Endothelial cell of umbilical vein (primary cell): ENCODE measurements around the gene PFKFB3. TPM values are rescaled to one million over a fixed set of nuclear protein-coding genes. Genes with fewer than 3 reads are reported as not detected.

Experiments
- BruUV-seq: library from RNA; stranded (reverse); fragments of 400-500 nt; replicated peaks from 2 replicates; lab custom pipeline; 2021; lab: Mats Ljungman, UMichigan
- CTCF ChIA-PET: fragments of 300-600, 350-600 bp; sonication (Branson Sonifier 250); formaldehyde crosslinking; loops from one replicate; lab custom pipeline; 2021; ENCODE audit warnings: antibody characterized with exemption, inconsistent platforms; lab: Charles Lee
- POLR2A ChIA-PET: fragments of 300-600, 350-600 bp; sonication (Branson Sonifier 250); formaldehyde crosslinking; loops from one replicate; lab custom pipeline; 2021; ENCODE audit warnings: antibody characterized with exemption, inconsistent platforms; lab: Charles Lee
- DNase-seq: peaks from one replicate; pipeline ENCODE4 v3.0.0-alpha.2; 2011; ENCODE audit warnings: low read depth, low spot score
- FAIRE-seq: peaks from 2 replicates; lab custom pipeline; 2011; peaks lifted over from hg19 to GRCh38; lab: Jason Lieb, UNC
- H2AFZ ChIP-seq: 2 replicates; pipeline ENCODE4 v1.6.0; 2012; ENCODE audit warnings: low read depth, low read length, control low read depth, inconsistent platforms
- H3K27ac ChIP-seq: 2 replicates; pipeline ENCODE4 v1.5.1; 2011; ENCODE audit warnings: low read depth, mild to moderate bottlenecking, control low read depth, low read length, moderate library complexity; ENCODE audit not compliant: insufficient read depth
- H3K27me3 ChIP-seq, 2 experiments: 2 replicates each; pipeline versions ENCODE4 v1.6.0 to v1.6.1; 2011; ENCODE audit warnings: low read length in 2 of 2, mixed read lengths in 1 of 2; ENCODE audit not compliant: control insufficient read depth in 2 of 2, insufficient read depth in 2 of 2
- H3K36me3 ChIP-seq, 2 experiments: 2 replicates in 1 of 2; 3 replicates in 1 of 2; pipeline ENCODE4 v1.5.1; 2011; ENCODE audit warnings: low read length in 2 of 2, mild to moderate bottlenecking in 1 of 2, moderate library complexity in 1 of 2; ENCODE audit not compliant: control insufficient read depth in 2 of 2, insufficient read depth in 2 of 2; ENCODE audit errors: extremely low read depth in 1 of 2
- H3K4me1 ChIP-seq: 3 replicates; pipeline ENCODE4 v1.5.1; 2011; ENCODE audit warnings: mild to moderate bottlenecking, low read length; ENCODE audit not compliant: control insufficient read depth, insufficient read depth; ENCODE audit errors: extremely low read depth
- H3K4me2 ChIP-seq: 2 replicates; pipeline ENCODE4 v1.6.1; 2011; ENCODE audit warnings: low read length, control low read depth, mixed read lengths; ENCODE audit not compliant: insufficient read depth
- H3K4me3 ChIP-seq, 3 experiments: fragments of 200-600 bp in 1 of 3; sonication (generic), shearing (Covaris generic) in 1 of 3; replicated peaks in 1 of 3; 2 replicates each; pipeline ENCODE4 v1.5.1; 2011 to 2016; ENCODE audit warnings: control low read depth in 3 of 3, low read length in 3 of 3, mild to moderate bottlenecking in 2 of 3, inconsistent platforms in 1 of 3, low read depth in 1 of 3, moderate library complexity in 1 of 3; ENCODE audit not compliant: insufficient read depth in 1 of 3
- H3K79me2 ChIP-seq: 2 replicates; pipeline ENCODE4 v1.6.0; 2012; ENCODE audit warnings: low read length, inconsistent platforms; ENCODE audit not compliant: control insufficient read depth, insufficient read depth
- H3K9ac ChIP-seq: replicated peaks from 2 replicates; pipeline ENCODE3; 2011; ENCODE audit warnings: low read length, control low read depth; ENCODE audit not compliant: insufficient read depth; ENCODE audit errors: extremely low read depth
- H3K9me1 ChIP-seq: replicated peaks from 3 replicates; pipeline ENCODE4 v1.6.0; 2011; ENCODE audit warnings: mild to moderate bottlenecking, low read length; ENCODE audit not compliant: control insufficient read depth, insufficient read depth; ENCODE audit errors: extremely low read depth
- H3K9me3 ChIP-seq: replicated peaks from 2 replicates; pipeline ENCODE4 v1.5.1; 2012; ENCODE audit warnings: low read length, inconsistent platforms; ENCODE audit not compliant: control insufficient read depth, insufficient read depth
- H4K20me1 ChIP-seq: replicated peaks from 2 replicates; pipeline ENCODE3; 2011; ENCODE audit warnings: mild to moderate bottlenecking, low read length; ENCODE audit not compliant: control insufficient read depth, insufficient read depth; ENCODE audit errors: extremely low read depth
- EZH2 ChIP-seq: IDR thresholded peaks from 2 replicates; pipeline ENCODE4 v1.6.1; 2012; ENCODE audit warnings: borderline replicate concordance, low read depth, mild to moderate bottlenecking, moderate library complexity, low read length, inconsistent platforms; ENCODE audit not compliant: severe bottlenecking
- FOS ChIP-seq: IDR thresholded peaks from 2 replicates; pipeline ENCODE4 v1.6.1; 2011; ENCODE audit warnings: mild to moderate bottlenecking, low read length, moderate library complexity, borderline replicate concordance; ENCODE audit not compliant: insufficient read depth
- GATA2 ChIP-seq: IDR thresholded peaks from 2 replicates; pipeline ENCODE4 v1.7.0; 2011; ENCODE audit warnings: low read depth, mild to moderate bottlenecking, moderate library complexity, mixed read lengths, low read length; ENCODE audit not compliant: insufficient read length, insufficient read depth
- JUN ChIP-seq: IDR thresholded peaks from 2 replicates; pipeline ENCODE4 v1.6.1; 2011; ENCODE audit warnings: borderline replicate concordance, low read depth; ENCODE audit not compliant: insufficient read length, insufficient read depth
- MYC ChIP-seq: IDR thresholded peaks from one replicate; pipeline ENCODE4 v1.6.1; 2011; ENCODE audit warnings: mild to moderate bottlenecking, low read depth, low read length
- POLR2A ChIP-seq: IDR thresholded peaks from 2 replicates; pipeline ENCODE4 v1.6.1; 2012; ENCODE audit warnings: low read depth, mild to moderate bottlenecking, control low read depth, low read length
- POLR2AphosphoS5 ChIP-seq: IDR thresholded peaks from 2 replicates; pipeline ENCODE4 v1.6.1; 2012; ENCODE audit warnings: low read depth, mild to moderate bottlenecking, control low read depth, low read length, moderate library complexity; ENCODE audit not compliant: insufficient read depth
- dilution Hi-C: fragments of 300-500 bp; cut with MboI; formaldehyde crosslinking; loops from one replicate; pipeline ENCODE4 v1.15.0; 2019; ENCODE audit warnings: low sequenced_read_pairs; ENCODE audit not compliant: extremely low pct_ligation_motif_present
- intact Hi-C: fragments of 100-400 bp; cut with micrococcal nuclease; formaldehyde crosslinking; loops from one replicate; pipeline ENCODE4 v1.10.0; 2022
- polyA plus RNA-seq, 4 experiments: library from polyadenylated mRNA; depleted of rRNA in 3 of 4; stranded (reverse) in 3 of 4; unstranded in 1 of 4; fragments of >200 nt; gene quantifications; 2 replicates each; pipeline versions ENCODE4 v1.2.1 to v1.2.3, GENCODE V29; 2011 to 2012; ENCODE audit warnings: missing spikeins in 1 of 4
- total RNA-seq: library from RNA; stranded (reverse); gene quantifications from 2 replicates; pipeline ENCODE4 v1.2.3, GENCODE V29; 2021
- TF ChIP-seq, protein P1 (sequence below), 2 donors: IDR thresholded peaks; 1 replicate in 1 of 2; 2 replicates in 1 of 2; pipeline ENCODE4 v1.5.1; 2011; ENCODE audit warnings: low read length in 2 of 2, mild to moderate bottlenecking in 2 of 2, moderate library complexity in 2 of 2, control low read depth in 1 of 2, inconsistent platforms in 1 of 2, low read depth in 1 of 2; ENCODE audit not compliant: insufficient read depth in 1 of 2; ENCODE audit errors: extremely low read depth in 1 of 2
- TF ChIP-seq, protein P2 (sequence below): IDR thresholded peaks from 2 replicates; pipeline ENCODE4 v1.6.1; 2011; ENCODE audit not compliant: insufficient read depth, insufficient read length

Gene PFKFB3
- total and polyA plus RNA-seq, 2 donors (not counting 3 experiments of a cell fraction or from before 2014, with no cell fraction given) = 15.8 to 33.7 TPM

DNA sequence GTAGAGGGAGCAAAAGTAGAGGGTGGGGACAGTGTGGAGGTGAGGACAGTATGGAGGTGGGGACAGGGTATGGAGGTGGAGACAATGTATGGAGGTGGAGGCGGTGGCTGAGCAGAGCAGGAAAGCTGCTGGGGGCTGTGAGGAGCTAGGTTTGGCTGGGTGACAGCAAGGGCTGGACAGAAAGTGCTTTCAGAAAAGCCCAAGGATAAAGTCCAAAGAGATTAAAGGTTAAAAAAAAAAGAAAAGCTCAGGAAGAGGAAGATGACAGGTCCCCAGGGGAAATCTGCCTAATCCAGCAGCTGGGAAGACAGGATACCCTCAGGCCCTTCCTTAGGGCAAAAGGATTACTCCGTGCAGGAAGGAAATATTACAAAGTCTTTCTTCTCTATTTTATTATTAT lies 32.1 kb upstream of the PFKFB3 start:
- ChIA-PET POLR2A (interaction anchor here (0.6 to 2.3 kb wide), 3 partner anchors 12 to 32 kb away, joined by 3 to 16 read pairs (median 3); partner anchors contain the start of gene PFKFB3), CTCF (interaction anchor here (0.7 to 2.3 kb wide), 3 partner anchors 32 to 231 kb away, joined by 3 to 21 read pairs (median 16); partner anchors contain the start of gene PFKFB3)
- H3K4me3 ChIP-seq = no peak overlapping the region
- no peak overlapping the region for H2AFZ ChIP-seq
- no peaks in the 10 kb centered on the region for H4K20me1 ChIP-seq
- dilution Hi-C loops (no loop called here), intact Hi-C loops (loop anchor here (1.0 kb wide), 2 partner anchors 13 to 18 kb away; no protein-coding TSS in a partner anchor)
- H3K27me3 ChIP-seq = no peaks in the 10 kb centered on the region
- FAIRE-seq (peak; percentile 84), DNase-seq (peak; percentile 58)
- H3K9ac ChIP-seq = no peak overlapping the region
- no peaks in the 10 kb centered on the region for H3K9me3 ChIP-seq
- peaks cover 72% of the 10 kb centered on the region for H3K79me2 ChIP-seq
- H3K36me3 ChIP-seq = no peaks in the 10 kb centered on the region
- TF ChIP-seq EZH2 (no peak), GATA2 (peak; percentile 51), MYC (no peak), FOS (peak; percentile 77), JUN (no peak), POLR2A (peak; percentile 69), POLR2AphosphoS5 (peak; percentile 81)
- TF ChIP-seq, protein P1, sequence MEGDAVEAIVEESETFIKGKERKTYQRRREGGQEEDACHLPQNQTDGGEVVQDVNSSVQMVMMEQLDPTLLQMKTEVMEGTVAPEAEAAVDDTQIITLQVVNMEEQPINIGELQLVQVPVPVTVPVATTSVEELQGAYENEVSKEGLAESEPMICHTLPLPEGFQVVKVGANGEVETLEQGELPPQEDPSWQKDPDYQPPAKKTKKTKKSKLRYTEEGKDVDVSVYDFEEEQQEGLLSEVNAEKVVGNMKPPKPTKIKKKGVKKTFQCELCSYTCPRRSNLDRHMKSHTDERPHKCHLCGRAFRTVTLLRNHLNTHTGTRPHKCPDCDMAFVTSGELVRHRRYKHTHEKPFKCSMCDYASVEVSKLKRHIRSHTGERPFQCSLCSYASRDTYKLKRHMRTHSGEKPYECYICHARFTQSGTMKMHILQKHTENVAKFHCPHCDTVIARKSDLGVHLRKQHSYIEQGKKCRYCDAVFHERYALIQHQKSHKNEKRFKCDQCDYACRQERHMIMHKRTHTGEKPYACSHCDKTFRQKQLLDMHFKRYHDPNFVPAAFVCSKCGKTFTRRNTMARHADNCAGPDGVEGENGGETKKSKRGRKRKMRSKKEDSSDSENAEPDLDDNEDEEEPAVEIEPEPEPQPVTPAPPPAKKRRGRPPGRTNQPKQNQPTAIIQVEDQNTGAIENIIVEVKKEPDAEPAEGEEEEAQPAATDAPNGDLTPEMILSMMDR (IDR thresholded peaks at IDR 0.05; ENCODE audit: extremely low read depth in 1 of 2, insufficient read depth in 1 of 2, low read depth in 1 of 2, low read length in 2 of 2) = no peak
- TF ChIP-seq, protein P2, sequence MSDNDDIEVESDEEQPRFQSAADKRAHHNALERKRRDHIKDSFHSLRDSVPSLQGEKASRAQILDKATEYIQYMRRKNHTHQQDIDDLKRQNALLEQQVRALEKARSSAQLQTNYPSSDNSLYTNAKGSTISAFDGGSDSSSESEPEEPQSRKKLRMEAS = no peak
- peaks cover 37% of the 10 kb centered on the region for H3K4me1 ChIP-seq
- no peaks in the 10 kb centered on the region for H3K9me1 ChIP-seq
- BruUV-seq = no TSS peak
- H3K4me2 ChIP-seq = peak overlapping the region; percentile 26
- H3K27ac ChIP-seq = peak overlapping the region; percentile 65
